Fibroblast of mammary gland (primary cell): ENCODE measurements around the gene IL17D.

Experiments
- DNase-seq: peaks from one replicate; pipeline ENCODE4 v3.0.0-alpha.2; 2010; ENCODE audit warnings: low read depth
- H3K4me3 ChIP-seq: 2 replicates; pipeline ENCODE4 v1.5.1; 2011; ENCODE audit warnings: low read depth, mild to moderate bottlenecking, low read length, moderate library complexity; ENCODE audit not compliant: control insufficient read depth
- CTCF ChIP-seq: conservative IDR thresholded peaks from 2 replicates; pipeline ENCODE4 v1.5.1; 2011; ENCODE audit warnings: low read depth, low read length, inconsistent platforms; ENCODE audit not compliant: control insufficient read depth, insufficient read depth

Gene IL17D

GRCh38 chr13:20749377-20749776, 45.9 kb downstream of the IL17D start:
- no peak for DNase-seq
- H3K4me3 ChIP-seq: no peak overlapping the region

GRCh38 chr13:20754009-20754408, 50.5 kb downstream of the IL17D start:
- no peak overlapping the region for H3K4me3 ChIP-seq
- TF ChIP-seq CTCF: no peak
- no peak for DNase-seq

More at GRCh38 chr13:20749377-20749776, 45.9 kb downstream of the IL17D start:
- no peak for TF ChIP-seq CTCF

GRCh38 chr13:20760872-20761271, 57.4 kb downstream of the IL17D start:
- H3K4me3 ChIP-seq: no peak overlapping the region
- no peak for TF ChIP-seq CTCF
- no peak for DNase-seq

- TF ChIP-seq CTCF: no peak
- DNase-seq: no peak
- no peak overlapping the region for H3K4me3 ChIP-seq
Measured at GRCh38 chr13:20767309-20767943, 63.9 kb downstream of the IL17D start.

GRCh38 chr13:20769091-20769490, 65.6 kb downstream of the IL17D start:
- no peak for TF ChIP-seq CTCF
- no peak overlapping the region for H3K4me3 ChIP-seq
- DNase-seq: no peak

- TF ChIP-seq CTCF: no peak
- no peak for DNase-seq
- H3K4me3 ChIP-seq: no peak overlapping the region
Measured at GRCh38 chr13:20769834-20770233, 66.3 kb downstream of the IL17D start.
